ENCODE results near the gene SEC14L1.

- TF ChIP-seq, protein P1, sequence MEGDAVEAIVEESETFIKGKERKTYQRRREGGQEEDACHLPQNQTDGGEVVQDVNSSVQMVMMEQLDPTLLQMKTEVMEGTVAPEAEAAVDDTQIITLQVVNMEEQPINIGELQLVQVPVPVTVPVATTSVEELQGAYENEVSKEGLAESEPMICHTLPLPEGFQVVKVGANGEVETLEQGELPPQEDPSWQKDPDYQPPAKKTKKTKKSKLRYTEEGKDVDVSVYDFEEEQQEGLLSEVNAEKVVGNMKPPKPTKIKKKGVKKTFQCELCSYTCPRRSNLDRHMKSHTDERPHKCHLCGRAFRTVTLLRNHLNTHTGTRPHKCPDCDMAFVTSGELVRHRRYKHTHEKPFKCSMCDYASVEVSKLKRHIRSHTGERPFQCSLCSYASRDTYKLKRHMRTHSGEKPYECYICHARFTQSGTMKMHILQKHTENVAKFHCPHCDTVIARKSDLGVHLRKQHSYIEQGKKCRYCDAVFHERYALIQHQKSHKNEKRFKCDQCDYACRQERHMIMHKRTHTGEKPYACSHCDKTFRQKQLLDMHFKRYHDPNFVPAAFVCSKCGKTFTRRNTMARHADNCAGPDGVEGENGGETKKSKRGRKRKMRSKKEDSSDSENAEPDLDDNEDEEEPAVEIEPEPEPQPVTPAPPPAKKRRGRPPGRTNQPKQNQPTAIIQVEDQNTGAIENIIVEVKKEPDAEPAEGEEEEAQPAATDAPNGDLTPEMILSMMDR (IDR thresholded peaks at IDR 0.05): no peak
- TF ChIP-seq REST (IDR thresholded peaks at IDR 0.05; ENCODE audit: insufficient read depth in 1 of 2, low read depth in 2 of 2, low read length in 1 of 2): no peak
- no peak for TF ChIP-seq TCF7L2 (IDR thresholded peaks at IDR 0.05; ENCODE audit: low read depth, low read length)
- TF ChIP-seq POLR2AphosphoS5 (IDR thresholded peaks at IDR 0.05; ENCODE audit: low read depth, low read length): no peak
Measured at GRCh38 chr17:77177002-77177741, 36.4 kb downstream of the SEC14L1 start.
